Measurements from ENCODE around the gene SDR42E2.

- TF ChIP-seq MTA3 (IDR thresholded peaks at IDR 0.05; ENCODE audit: borderline replicate concordance, low read length) (no peak), BCL3 (IDR thresholded peaks at IDR 0.05; ENCODE audit: borderline replicate concordance, insufficient read depth, low read depth, low read length, poor library complexity, severe bottlenecking) (no peak), BACH1 (IDR thresholded peaks at IDR 0.05; ENCODE audit: borderline replicate concordance) (no peak), ATF2 (IDR thresholded peaks at IDR 0.05; ENCODE audit: low read length) (no peak), ZNF24 (IDR thresholded peaks at IDR 0.05) (no peak), SIN3A (IDR thresholded peaks at IDR 0.05; ENCODE audit: low read depth, low read length) (no peak), ZBTB40 (IDR thresholded peaks at IDR 0.05; ENCODE audit: borderline replicate concordance) (no peak), CTCF (IDR thresholded peaks at IDR 0.05 in 2 of 3, conservative IDR thresholded peaks at IDR 0.05 in 1 of 3; ENCODE audit: control insufficient read depth in 2 of 3, extremely low read depth in 1 of 3, insufficient read depth in 1 of 3, low read depth in 3 of 3, low read length in 3 of 3) (no peak), HCFC1 (IDR thresholded peaks at IDR 0.05; ENCODE audit: low read length) (no peak), ELK1 (IDR thresholded peaks at IDR 0.05; ENCODE audit: low read depth, low read length) (no peak), EGR1 (IDR thresholded peaks at IDR 0.05; ENCODE audit: borderline replicate concordance in 1 of 2, low read depth in 2 of 2, low read length in 2 of 2) (no peak), BRCA1 (IDR thresholded peaks at IDR 0.05; ENCODE audit: low read depth, low read length) (no peak)
These were observed 33.1 kb downstream of the SDR42E2 start for GRCh38 chr16:22195445-22195694.

Measured in GM12878 (cell line).